AG09309 (cell line): ENCODE data around the gene ANKRD37.

Source experiments
- DNase-seq: peaks from one replicate; pipeline ENCODE4 v3.0.0-alpha.2; 2010; ENCODE audit warnings: low read depth
- H3K4me3 ChIP-seq: 2 replicates; pipeline ENCODE4 v1.5.1; 2011; ENCODE audit warnings: mild to moderate bottlenecking, low read depth, low read length, moderate library complexity; ENCODE audit not compliant: control insufficient read depth
- TF ChIP-seq, protein P1 (sequence below): IDR thresholded peaks from 2 replicates; pipeline ENCODE4 v1.5.1; 2011; ENCODE audit warnings: mild to moderate bottlenecking, low read depth, low read length, inconsistent platforms; ENCODE audit not compliant: insufficient read depth, control insufficient read depth; ENCODE audit errors: missing control alignments

ANKRD37 gene

DNA sequence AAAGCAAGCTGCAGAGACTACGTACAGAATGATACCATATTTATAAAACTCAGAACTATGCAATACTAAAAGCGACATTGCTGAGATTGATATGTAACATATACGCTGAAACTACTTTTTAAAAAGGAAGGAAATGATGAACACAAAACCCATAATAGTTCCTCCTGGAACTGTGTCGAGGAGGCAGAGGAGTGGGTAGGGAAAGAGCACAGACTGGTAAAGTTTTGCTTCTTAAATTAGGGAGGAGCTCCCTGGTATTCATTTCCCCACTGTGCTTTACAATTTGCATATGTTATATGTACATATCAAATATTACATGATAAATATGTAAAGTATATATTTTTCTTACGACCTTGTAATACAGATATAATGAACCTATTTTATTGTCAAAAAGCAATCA, 15.2 kb downstream of the ANKRD37 start:
- no peak for DNase-seq
- no peak overlapping the region for H3K4me3 ChIP-seq
- TF ChIP-seq, protein P1, sequence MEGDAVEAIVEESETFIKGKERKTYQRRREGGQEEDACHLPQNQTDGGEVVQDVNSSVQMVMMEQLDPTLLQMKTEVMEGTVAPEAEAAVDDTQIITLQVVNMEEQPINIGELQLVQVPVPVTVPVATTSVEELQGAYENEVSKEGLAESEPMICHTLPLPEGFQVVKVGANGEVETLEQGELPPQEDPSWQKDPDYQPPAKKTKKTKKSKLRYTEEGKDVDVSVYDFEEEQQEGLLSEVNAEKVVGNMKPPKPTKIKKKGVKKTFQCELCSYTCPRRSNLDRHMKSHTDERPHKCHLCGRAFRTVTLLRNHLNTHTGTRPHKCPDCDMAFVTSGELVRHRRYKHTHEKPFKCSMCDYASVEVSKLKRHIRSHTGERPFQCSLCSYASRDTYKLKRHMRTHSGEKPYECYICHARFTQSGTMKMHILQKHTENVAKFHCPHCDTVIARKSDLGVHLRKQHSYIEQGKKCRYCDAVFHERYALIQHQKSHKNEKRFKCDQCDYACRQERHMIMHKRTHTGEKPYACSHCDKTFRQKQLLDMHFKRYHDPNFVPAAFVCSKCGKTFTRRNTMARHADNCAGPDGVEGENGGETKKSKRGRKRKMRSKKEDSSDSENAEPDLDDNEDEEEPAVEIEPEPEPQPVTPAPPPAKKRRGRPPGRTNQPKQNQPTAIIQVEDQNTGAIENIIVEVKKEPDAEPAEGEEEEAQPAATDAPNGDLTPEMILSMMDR: no peak

DNA sequence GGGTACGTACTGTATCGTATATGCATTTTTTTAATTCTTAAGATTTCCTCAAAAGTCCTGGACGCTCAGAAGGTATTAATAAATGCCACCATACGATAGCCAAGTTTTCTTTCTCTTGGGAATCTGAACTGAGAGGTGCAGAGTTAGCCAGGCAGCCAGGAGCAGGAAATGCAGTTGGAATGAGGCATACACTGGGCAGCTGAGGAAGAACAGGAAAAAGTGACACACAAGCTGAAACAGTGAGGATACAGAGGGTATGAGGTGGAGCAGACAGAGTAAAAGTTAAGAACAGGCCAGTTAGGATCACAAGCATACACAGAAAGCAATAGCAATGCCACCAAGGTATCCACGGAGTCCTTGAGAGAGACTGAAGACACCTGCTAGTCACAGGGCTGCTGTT, 15.8 kb downstream of the ANKRD37 start:
- TF ChIP-seq, protein P1: no peak
- H3K4me3 ChIP-seq: no peak overlapping the region
- DNase-seq: no peak

DNA sequence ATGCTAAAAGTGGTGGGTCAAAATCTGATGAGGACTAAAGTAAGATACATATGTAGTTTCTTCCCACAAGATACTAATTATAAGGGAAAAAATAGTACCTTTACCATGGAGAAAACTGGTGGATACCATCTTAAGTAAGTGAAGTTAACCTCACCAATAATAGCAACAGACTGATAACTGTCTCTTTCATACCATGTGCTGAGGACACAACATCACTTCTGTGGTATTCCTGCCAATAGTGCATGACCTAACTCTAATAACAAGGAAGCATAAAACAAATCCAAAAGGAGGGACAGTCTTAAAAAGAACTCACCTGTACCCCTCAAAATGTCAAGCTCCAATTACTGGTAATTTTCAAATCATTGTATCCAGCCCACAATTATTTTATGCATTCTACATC, 20.3 kb downstream of the ANKRD37 start:
- TF ChIP-seq, protein P1: no peak
- no peak overlapping the region for H3K4me3 ChIP-seq
- no peak for DNase-seq

DNA sequence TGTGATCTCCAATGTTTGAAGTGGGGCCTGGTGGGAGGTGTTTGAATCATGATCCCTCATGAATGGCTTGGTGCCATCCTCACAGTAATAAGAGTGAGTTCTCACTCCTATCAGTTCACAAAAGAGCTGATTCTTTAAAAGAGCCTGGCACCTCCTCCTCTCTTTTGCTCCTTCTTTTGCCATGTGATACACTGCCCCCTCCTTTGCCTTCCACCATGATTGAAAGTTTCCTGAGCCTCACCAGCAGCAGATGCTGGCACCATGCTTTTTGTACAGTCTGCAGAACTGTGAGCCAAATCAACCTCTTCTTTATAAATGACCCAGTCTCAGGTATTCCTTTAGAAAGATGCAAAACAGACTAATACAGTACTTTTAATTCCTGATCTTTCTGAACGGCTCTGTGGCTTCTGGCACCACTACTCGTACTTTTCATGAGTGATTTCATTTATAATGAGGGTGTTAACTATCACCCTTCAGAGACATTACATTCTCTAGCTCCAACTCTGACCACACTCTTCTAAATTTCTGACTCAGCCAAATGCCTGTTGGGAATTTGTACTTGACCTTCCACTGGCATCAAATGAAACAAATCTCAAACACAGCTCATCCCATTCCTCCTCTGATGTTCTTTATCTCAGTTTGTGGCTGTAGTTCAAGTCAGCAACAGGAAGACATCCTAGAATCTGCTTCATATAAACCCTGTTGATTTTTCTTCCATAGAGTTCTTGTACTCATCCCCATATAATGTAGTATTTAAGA, 24.9 kb downstream of the ANKRD37 start:
- peak; percentile 39 for DNase-seq
- H3K4me3 ChIP-seq: no peak overlapping the region

DNA sequence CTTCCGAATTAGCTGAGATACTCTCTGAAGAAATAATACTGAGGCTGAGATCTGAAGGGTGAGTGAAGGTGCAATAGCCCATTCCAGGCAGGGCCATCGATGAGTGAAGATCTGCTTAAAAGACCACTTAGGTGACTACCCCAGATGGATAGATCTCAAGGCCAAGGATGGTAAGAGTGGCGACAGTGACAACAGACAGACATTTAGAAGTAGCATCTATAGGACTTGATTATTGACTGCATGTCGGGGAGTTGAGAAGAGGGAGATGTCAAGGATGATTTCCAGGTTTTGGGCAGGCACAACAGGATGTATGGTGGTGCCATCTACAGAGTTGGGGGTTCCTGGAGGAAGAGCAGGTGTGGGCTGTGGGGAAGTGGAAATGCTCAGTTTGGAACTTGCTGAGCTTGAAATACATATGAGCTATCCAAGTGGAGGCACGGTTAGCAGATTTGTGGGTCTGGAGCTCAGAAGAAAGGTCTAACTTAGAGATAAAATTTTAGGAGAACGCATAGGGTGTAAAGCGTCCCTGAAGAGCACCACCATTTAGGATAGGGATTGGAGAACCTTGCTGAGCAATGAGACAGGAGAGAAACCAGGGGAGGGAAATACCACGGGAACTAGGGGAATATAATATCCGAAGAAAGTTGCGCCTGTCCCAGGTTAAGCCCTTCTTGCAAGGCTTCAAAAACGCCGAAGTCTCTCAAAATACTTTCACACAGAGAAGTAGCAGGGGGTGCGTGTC, 28.4 kb downstream of the ANKRD37 start:
- H3K4me3 ChIP-seq: peak overlapping the region; percentile 63
- peak; percentile 7 for DNase-seq
- TF ChIP-seq, protein P1: no peak

More for the DNA sequence above, 24.9 kb downstream of the ANKRD37 start:
- TF ChIP-seq, protein P1: no peak

DNA sequence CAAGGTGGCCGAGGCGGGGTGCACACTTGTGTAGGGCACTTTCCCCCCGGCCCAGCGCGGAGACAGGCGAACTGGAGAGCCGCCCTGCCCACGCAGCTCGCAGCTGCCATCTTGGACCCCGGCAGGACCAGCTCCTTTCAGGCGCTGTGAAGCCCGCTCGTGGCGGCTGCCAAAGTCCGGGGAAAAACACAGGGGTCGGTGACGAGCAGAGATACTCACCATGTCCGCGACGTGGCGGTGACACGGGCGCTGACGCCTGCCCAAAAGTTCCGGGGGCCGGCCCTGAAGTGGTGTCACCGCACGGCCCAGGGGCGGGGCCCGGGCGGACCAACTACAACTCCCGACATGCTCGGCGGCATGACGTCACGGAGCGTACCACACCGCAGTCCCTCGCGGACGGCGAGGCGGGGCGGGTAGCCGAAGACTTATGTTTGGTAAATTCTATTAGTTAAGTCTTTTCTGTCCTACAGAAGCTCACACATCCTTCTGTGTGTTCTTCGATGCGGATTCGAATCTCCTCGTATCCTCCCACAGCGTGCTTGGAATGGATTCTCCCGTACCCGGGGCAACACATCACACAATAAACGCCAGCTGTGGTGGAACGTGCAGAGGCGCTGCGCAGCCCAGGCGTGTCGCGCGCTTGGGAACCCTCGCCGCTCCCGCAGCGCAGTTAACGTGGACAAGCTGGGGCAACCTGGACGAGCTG, 29.2 kb downstream of the ANKRD37 start, which contains the start of gene UFSP2:
Gene UFSP2 (minus strand): TSS at position 318 of the 706 bp plus-strand sequence. CDS start 96 bp downstream, at position 222.
- TF ChIP-seq, protein P1: no peak
- peak within 1 kb of the TSS; percentile 63 for H3K4me3 ChIP-seq

More for the DNA sequence above, 29.2 kb downstream of the ANKRD37 start, which contains the start of gene UFSP2:
- DNase-seq: peak; percentile 59
